ENCODE data around the gene MTSS2.

MTSS2 gene

DNA sequence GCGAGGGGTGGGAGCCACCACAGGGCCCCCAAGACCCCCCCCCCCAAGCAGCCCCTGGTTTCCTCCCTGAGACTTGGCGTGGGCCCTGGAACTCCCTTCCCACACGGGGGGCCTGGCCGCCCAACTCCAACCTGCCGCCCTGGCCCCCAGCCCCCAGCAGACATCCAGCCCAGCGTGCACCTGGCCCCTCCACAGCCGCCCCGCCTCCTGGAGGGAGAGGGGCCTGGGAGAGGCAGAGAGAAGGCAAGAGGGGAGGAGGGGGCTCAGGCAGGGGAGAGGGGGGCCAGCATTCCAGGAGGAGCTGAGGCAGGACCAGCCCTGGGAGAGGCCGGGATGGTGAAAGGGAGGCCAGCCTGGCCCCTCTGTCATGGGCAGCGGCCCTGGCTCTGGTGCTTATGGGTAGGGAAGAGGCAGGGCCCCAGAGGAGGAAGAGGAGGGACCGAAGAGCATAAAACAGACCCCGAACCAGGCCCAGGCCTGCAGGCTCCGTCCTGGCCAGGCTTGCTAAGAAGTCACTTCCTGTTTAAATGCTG lies 22.8 kb downstream of the MTSS2 start:
- in situ Hi-C loops (cut with HindIII; ENCODE audit: low pct_ligation_motif_present, low sequenced_read_pairs) = no loop called here
- Histone ChIP-seq H3K27me3 (replicated peaks) (no peaks in the 10 kb centered on the region), H3K4me3 (ENCODE audit: low read depth, low read length) (no peak overlapping the region), H3K36me3 (replicated peaks) (peaks cover 19% of the 10 kb centered on the region), H3K27ac (no peak overlapping the region)
- DNase-seq = no peak
- TF ChIP-seq CTCF (IDR thresholded peaks at IDR 0.05; ENCODE audit: low read depth, low read length, missing control alignments) = no peak

DNA sequence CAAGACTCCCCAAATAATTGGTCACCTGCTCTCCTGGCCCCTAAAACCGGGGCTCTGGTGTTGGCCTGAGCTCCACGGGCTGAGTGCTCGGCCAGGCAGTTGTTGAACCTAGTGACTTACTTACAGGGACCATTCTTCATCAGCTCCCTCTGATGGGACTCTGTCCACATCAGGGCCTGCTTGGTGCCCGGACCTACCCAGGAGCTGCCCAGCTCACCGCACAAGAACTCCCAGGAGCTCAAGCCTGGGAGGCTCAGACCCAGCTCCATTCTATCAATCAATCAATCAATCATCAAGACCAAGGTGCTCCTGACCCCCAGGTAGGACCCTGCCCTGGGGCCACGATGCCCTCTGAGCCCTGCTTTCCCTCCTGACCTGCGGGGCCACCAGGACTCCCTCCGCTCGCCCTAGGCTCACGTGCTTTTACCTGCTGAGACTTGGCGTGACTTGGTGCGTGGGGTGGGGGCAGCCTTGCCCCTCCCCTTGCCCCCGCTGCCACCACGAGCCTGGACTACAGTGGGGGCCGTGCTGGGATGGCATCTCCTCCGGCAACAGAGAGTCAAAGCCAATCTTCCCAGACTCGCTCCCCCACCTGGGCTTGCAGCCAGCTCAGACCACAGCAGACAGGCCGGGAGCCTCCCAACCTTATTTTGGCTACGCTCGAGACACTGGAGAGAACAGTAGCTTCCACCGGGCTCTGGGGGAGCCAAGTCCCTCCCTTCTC lies 23.8 kb downstream of the MTSS2 start:
- no peak overlapping the region for H3K27ac ChIP-seq
- H3K36me3 ChIP-seq (replicated peaks) = peaks cover 19% of the 10 kb centered on the region
- no peak overlapping the region for H3K4me3 ChIP-seq (ENCODE audit: low read depth, low read length)
- DNase-seq = peak; percentile 36
- no peaks in the 10 kb centered on the region for H3K27me3 ChIP-seq (replicated peaks)
- TF ChIP-seq CTCF (IDR thresholded peaks at IDR 0.05; ENCODE audit: low read depth, low read length, missing control alignments) = no peak
- in situ Hi-C loops (cut with HindIII; ENCODE audit: low pct_ligation_motif_present, low sequenced_read_pairs) = no loop called here

DNA sequence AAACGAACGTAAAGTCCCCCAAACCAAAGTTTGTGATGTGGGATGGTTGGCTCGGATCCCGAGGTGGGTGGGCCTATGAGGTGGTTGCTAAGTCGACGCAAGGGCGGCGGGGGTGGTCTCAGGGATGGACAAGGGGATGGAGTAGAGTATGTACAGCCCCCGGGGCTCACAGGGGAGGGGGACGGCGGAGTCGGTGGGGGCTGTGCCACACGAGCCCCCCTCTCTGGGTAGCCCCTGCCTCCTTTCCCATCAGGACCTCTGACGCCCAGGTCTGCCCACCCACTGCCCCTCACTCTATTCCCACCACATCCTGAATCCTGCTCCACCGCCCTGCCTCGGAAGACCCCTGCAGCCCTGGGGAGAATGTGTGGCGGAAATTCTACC lies 24.3 kb downstream of the MTSS2 start:
- H3K27me3 ChIP-seq (replicated peaks) = no peaks in the 10 kb centered on the region
- no peak overlapping the region for H3K27ac ChIP-seq
- no peak overlapping the region for H3K4me3 ChIP-seq (ENCODE audit: low read depth, low read length)
- peaks cover 19% of the 10 kb centered on the region for H3K36me3 ChIP-seq (replicated peaks)
- TF ChIP-seq CTCF (IDR thresholded peaks at IDR 0.05; ENCODE audit: low read depth, low read length, missing control alignments) = no peak
- no peak for DNase-seq
- in situ Hi-C loops (cut with HindIII; ENCODE audit: low pct_ligation_motif_present, low sequenced_read_pairs) = no loop called here

- no peaks in the 10 kb centered on the region for H3K27me3 ChIP-seq (replicated peaks)
- no peak for TF ChIP-seq CTCF (IDR thresholded peaks at IDR 0.05; ENCODE audit: low read depth, low read length, missing control alignments)
- H3K36me3 ChIP-seq (replicated peaks) = peaks cover 15% of the 10 kb centered on the region
- no peak for DNase-seq
- no peak overlapping the region for H3K4me3 ChIP-seq (ENCODE audit: low read depth, low read length)
- no peak overlapping the region for H3K27ac ChIP-seq
- in situ Hi-C loops (cut with HindIII; ENCODE audit: low pct_ligation_motif_present, low sequenced_read_pairs) = no loop called here
Observed at GRCh38 chr16:70660672-70661350, 25.0 kb downstream of the MTSS2 start.

DNA sequence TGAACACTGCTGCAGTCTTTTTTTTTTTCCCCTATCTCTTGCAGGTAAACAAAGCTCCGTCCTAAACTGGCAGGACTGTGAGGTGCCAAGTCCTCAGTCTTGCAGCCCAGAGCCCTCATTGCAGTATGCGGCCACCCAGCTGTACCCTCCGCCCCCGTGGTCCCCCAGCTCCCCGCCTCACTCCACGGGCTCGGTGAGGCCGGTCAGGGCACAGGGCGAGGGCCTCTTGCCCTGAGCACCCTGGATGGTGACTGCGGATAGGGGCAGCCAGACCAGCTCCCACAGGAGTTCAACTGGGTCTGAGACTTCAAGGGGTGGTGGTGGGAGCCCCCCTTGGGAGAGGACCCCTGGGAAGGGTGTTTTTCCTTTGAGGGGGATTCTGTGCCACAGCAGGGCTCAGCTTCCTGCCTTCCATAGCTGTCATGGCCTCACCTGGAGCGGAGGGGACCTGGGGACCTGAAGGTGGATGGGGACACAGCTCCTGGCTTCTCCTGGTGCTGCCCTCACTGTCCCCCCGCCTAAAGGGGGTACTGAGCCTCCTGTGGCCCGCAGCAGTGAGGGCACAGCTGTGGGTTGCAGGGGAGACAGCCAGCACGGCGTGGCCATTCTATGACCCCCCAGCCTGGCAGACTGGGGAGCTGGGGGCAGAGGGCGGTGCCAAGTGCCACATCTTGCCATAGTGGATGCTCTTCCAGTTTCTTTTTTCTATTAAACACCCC lies 25.7 kb downstream of the MTSS2 start:
- H3K27me3 ChIP-seq (replicated peaks) = no peaks in the 10 kb centered on the region
- in situ Hi-C loops (cut with HindIII; ENCODE audit: low pct_ligation_motif_present, low sequenced_read_pairs) = no loop called here
- no peak for DNase-seq
- no peak for TF ChIP-seq CTCF (IDR thresholded peaks at IDR 0.05; ENCODE audit: low read depth, low read length, missing control alignments)
- peaks cover 13% of the 10 kb centered on the region for H3K36me3 ChIP-seq (replicated peaks)
- no peak overlapping the region for H3K27ac ChIP-seq
- no peak overlapping the region for H3K4me3 ChIP-seq (ENCODE audit: low read depth, low read length)

Data from brain microvascular endothelial cell (primary cell).